SK-N-MC (cell line): Measurements from ENCODE around the gene ARID1A.

Experiments used
- DNase-seq: peaks from one replicate; pipeline ENCODE4 v3.0.0-alpha.2; 2011; ENCODE audit warnings: low read depth, low spot score
- H3K27ac ChIP-seq: fragments of 200-600 bp; sonication (generic); 2 replicates; pipeline ENCODE4 v1.5.1; 2016; ENCODE audit warnings: mixed run types
- H3K36me3 ChIP-seq: fragments of 200-600 bp; sonication (generic); 2 replicates; pipeline ENCODE4 v1.6.1; 2017; ENCODE audit warnings: antibody characterized with exemption, low read length, mixed read lengths; ENCODE audit not compliant: insufficient read depth
- H3K4me3 ChIP-seq: fragments of 200-600 bp; sonication (generic); 2 replicates; pipeline ENCODE4 v1.5.1; 2016
- H3K9ac ChIP-seq: fragments of 200-600 bp; sonication (generic); 2 replicates; pipeline ENCODE4 v1.8.0; 2017; ENCODE audit warnings: mixed run types, mixed read lengths; ENCODE audit not compliant: insufficient read length
- H3K9me3 ChIP-seq: fragments of 200-600 bp; sonication (generic); 2 replicates; pipeline ENCODE4 v1.6.1; 2017; ENCODE audit warnings: low read depth, mild to moderate bottlenecking, antibody characterized with exemption, low read length, moderate library complexity, mixed read lengths
- EZH2 ChIP-seq: fragments of 200-600 bp; sonication (generic); IDR thresholded peaks from one replicate; pipeline ENCODE4 v1.6.1; 2017; ENCODE audit warnings: antibody characterized with exemption
- FOXP2 ChIP-seq: optimal IDR thresholded peaks from 2 replicates; pipeline ENCODE3; 2011; ENCODE audit warnings: mild to moderate bottlenecking, moderate library complexity; ENCODE audit not compliant: insufficient read depth; ENCODE audit errors: extremely low read length, control extremely low read depth
- POLR2AphosphoS5 ChIP-seq: IDR thresholded peaks from 2 replicates; pipeline ENCODE4 v1.6.1; 2012; ENCODE audit warnings: mild to moderate bottlenecking, low read depth, low read length, borderline replicate concordance

Gene ARID1A

GRCh38 chr1:26784886-26785285 lies 89.1 kb downstream of the ARID1A start:
- no peaks in the 10 kb centered on the region for H3K9me3 ChIP-seq
- no peak for DNase-seq
- H3K27ac ChIP-seq = peak overlapping the region; percentile 93
- no peak overlapping the region for H3K4me3 ChIP-seq
- peaks cover 30% of the 10 kb centered on the region for H3K36me3 ChIP-seq
- no peak overlapping the region for H3K9ac ChIP-seq
- no peak for TF ChIP-seq EZH2
- no peak for TF ChIP-seq POLR2AphosphoS5
- TF ChIP-seq FOXP2 = no peak

- no peak for DNase-seq
- Histone ChIP-seq H3K4me3 (peak overlapping the region; percentile 94), H3K27ac (peak overlapping the region; percentile 93), H3K9me3 (no peaks in the 10 kb centered on the region), H3K9ac (peak overlapping the region; percentile 93), H3K36me3 (peaks cover 21% of the 10 kb centered on the region)
- TF ChIP-seq POLR2AphosphoS5 = no peak; the same call in 1 of the 2 replicates
Measured at GRCh38 chr1:26785611-26786436, 90.0 kb downstream of the ARID1A start.

GRCh38 chr1:26786437-26787380 lies 90.9 kb downstream of the ARID1A start:
- no peak for DNase-seq
- Histone ChIP-seq H3K27ac (peak overlapping the region; percentile 93), H3K9ac (peak overlapping the region; percentile 93), H3K36me3 (peaks cover 12% of the 10 kb centered on the region), H3K9me3 (no peaks in the 10 kb centered on the region), H3K4me3 (peak overlapping the region; percentile 94)
- TF ChIP-seq EZH2 (no peak), POLR2AphosphoS5 (peak; percentile 48)

- peak overlapping the region; percentile 93 for H3K9ac ChIP-seq
- no peak for DNase-seq
- H3K36me3 ChIP-seq = peaks cover 6% of the 10 kb centered on the region
- TF ChIP-seq EZH2 (no peak), FOXP2 (no peak), POLR2AphosphoS5 (no peak)
- peak overlapping the region; percentile 94 for H3K4me3 ChIP-seq
- H3K9me3 ChIP-seq = no peaks in the 10 kb centered on the region
- peak overlapping the region; percentile 93 for H3K27ac ChIP-seq
Measured at GRCh38 chr1:26787381-26787705, 91.5 kb downstream of the ARID1A start.

GRCh38 chr1:26787706-26788514 lies 92.1 kb downstream of the ARID1A start, which contains the start of gene PIGV:
TSS of gene PIGV (plus strand) at chr1:26787950. CDS start at chr1:26790816, 2,866 bp downstream.
- H3K4me3 ChIP-seq = peak within 1 kb of the TSS; percentile 94
- H3K27ac ChIP-seq = peak within 1 kb of the TSS; percentile 93
- TF ChIP-seq POLR2AphosphoS5 = peak; percentile 85
- TF ChIP-seq EZH2 = no peak
- peak within 1 kb of the TSS; percentile 93 for H3K9ac ChIP-seq
- H3K9me3 ChIP-seq = no peaks in the 10 kb centered on the region
- peaks cover under 1% of the 10 kb centered on the region; the same call in 1 of the 2 replicates for H3K36me3 ChIP-seq
- no peak for DNase-seq

DNA sequence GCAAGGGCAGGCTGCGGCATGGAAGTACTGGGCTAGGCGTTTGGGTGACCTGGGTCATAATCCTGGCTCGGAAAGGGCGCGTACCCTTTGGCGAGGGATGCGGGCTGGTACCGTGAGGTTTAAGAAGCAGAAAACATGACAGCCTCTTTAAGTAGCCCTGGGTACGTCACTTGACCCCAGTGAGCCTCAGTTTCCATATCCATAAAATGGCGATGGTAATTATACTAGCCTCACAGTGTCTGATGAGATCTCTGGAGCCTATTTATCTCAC lies 92.6 kb downstream of the ARID1A start:
- TF ChIP-seq FOXP2 = no peak
- no peak for TF ChIP-seq EZH2
- TF ChIP-seq POLR2AphosphoS5 = no peak
- Histone ChIP-seq H3K9me3 (no peaks in the 10 kb centered on the region), H3K27ac (peak overlapping the region; percentile 93), H3K4me3 (peak overlapping the region; percentile 94), H3K36me3 (no peaks in the 10 kb centered on the region), H3K9ac (peak overlapping the region; percentile 93)
- no peak for DNase-seq

DNA sequence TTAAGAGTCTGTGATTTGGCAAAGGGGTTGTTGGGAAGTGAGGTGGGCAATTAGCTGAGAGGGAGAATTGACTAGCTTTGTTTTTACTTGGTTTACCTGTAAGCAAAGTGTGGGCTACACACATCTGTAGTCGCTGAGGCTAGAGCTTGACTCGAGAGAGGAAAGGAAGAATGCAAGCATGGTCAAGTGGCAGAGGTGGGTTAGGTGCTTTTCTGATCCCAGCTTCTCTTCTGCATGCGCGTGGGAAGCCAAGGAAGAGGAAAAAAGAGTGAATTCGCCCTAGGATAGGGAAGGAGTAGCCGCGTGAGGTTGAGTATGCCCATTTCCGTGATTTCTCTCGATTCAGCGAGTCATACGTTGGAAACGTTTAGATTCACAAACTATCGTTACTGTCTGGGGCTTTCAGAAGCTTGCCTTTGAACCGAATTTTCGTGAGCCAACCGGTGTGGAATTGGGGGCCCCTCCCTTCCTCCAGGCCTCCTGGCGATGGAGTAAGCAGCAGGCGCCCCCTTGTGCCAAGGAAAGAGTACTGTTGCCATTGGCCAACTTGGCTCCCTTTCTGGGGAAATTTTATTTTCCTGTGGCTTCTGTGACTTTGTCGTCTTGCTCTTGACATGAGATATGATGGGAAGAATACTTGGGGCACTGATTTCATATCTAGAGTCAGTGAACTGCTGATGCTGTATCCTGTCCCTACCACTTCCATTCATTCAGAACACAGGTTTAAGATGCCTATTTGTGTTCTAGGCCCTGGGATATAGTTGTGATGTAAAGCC lies 93.2 kb downstream of the ARID1A start:
- Histone ChIP-seq H3K9me3 (no peaks in the 10 kb centered on the region), H3K4me3 (peak overlapping the region; percentile 94), H3K36me3 (no peaks in the 10 kb centered on the region), H3K27ac (peak overlapping the region; percentile 93), H3K9ac (peak overlapping the region; percentile 93)
- TF ChIP-seq POLR2AphosphoS5 (peak; percentile 65), FOXP2 (no peak)
- peak; percentile 62 for DNase-seq
